Activated naive CD4-positive, alpha-beta T cell treated with anti-CD3 and anti-CD28 coated beads, Interleukin-2, amount 50 U/mL, for 72 hours (primary cell): ENCODE measurements around the gene SPEN. TPM values are rescaled to one million over a fixed set of nuclear protein-coding genes. Genes with fewer than 3 reads are reported as not detected.
"Not testable (repeated sequence)": the region's sequence is repeated elsewhere in the genome, so short reads cannot be mapped to it uniquely, and the experiment has no call there.

ENCODE experiments used
- ATAC-seq, 2 donors: fragments of 150-1000 bp; cut with Tn5 transposase; 2 replicates each; pipeline ENCODE4 v1.10.0; 2021; ENCODE audit warnings: mild to moderate bottlenecking in 2 of 2, moderate library complexity in 2 of 2
- DNase-seq, 2 donors: peaks; one replicate each; pipeline ENCODE4 v3.0.0; 2021 to 2022; ENCODE audit warnings: low spot score in 2 of 2
- H3K27ac Mint-ChIP-seq, 2 donors: one replicate each; pipeline ENCODE4 v1.8.0; 2022; ENCODE audit warnings: mild to moderate bottlenecking in 2 of 2, mixed read lengths in 2 of 2
- H3K36me3 Mint-ChIP-seq, 2 donors: one replicate each; pipeline ENCODE4 v1.8.0; 2022; ENCODE audit warnings: mixed read lengths in 2 of 2
- H3K9me3 Mint-ChIP-seq, 2 donors: one replicate each; pipeline ENCODE4 v1.8.0; 2022; ENCODE audit warnings: mixed read lengths in 2 of 2
- total RNA-seq, 2 donors: library from RNA; stranded (reverse); gene quantifications; one replicate each; pipeline ENCODE4 v1.2.3, GENCODE V29; 2022

The SPEN gene
- total RNA-seq, 2 donors from 2014 or later = 52.1 to 63.4 TPM

DNA sequence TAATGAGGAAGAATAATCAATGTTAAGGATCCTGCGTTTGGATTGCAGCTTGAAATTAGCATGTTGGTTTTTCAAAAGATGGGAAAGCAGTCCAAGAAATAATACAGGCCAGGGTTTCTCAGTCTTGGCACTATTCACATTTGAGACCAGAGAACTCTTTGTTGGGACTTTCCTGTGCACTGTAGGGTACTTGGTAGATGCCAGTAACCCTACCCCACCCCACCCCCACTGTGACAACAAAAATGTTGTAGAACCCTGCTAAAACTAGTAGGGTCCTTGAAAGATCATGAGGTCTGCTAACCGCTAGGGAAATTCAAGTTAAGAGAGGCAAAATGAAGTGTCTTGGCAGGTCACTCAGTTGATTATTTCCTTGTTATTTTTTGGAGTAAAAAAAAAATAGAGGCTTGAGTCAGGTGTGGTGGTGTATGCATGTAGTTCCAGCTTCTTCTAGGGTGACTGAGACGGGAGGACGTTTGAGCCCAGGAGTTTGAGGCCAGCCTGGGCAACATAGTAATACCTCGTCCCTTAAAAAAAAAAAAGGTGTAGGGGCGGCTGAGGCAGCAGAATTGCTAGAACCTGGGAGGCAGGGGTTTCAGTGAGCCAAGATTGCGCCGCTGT lies 53.3 kb downstream of the SPEN start:
- no peak for ATAC-seq
- DNase-seq = no peak
- Mint-ChIP-seq H3K27ac (no peak overlapping the region), H3K9me3 (no peaks in the 10 kb centered on the region), H3K36me3 (peaks cover 5 to 6% of the 10 kb centered on the region in 2 donors)

GRCh38 chr1:15902882-15903281 lies 55.4 kb downstream of the SPEN start:
- peaks cover 5 to 6% of the 10 kb centered on the region in 2 donors for H3K36me3 Mint-ChIP-seq
- no peak overlapping the region for H3K27ac Mint-ChIP-seq
- H3K9me3 Mint-ChIP-seq = no peaks in the 10 kb centered on the region
- no peak for ATAC-seq
- no peak for DNase-seq

- Mint-ChIP-seq H3K36me3 (peaks cover 0 to 16% of the 10 kb centered on the region in 2 donors), H3K9me3 (no peaks in the 10 kb centered on the region), H3K27ac (no peak overlapping the region)
- no peak for ATAC-seq
- DNase-seq = no peak
Measured at GRCh38 chr1:15908597-15908996, 61.1 kb downstream of the SPEN start.

GRCh38 chr1:15911141-15911540 lies 63.6 kb downstream of the SPEN start:
- no peak overlapping the region for H3K27ac Mint-ChIP-seq
- ATAC-seq (no peak), DNase-seq (no peak)
- no peaks in the 10 kb centered on the region for H3K9me3 Mint-ChIP-seq
- peaks cover 2 to 21% of the 10 kb centered on the region in 2 donors for H3K36me3 Mint-ChIP-seq

DNA sequence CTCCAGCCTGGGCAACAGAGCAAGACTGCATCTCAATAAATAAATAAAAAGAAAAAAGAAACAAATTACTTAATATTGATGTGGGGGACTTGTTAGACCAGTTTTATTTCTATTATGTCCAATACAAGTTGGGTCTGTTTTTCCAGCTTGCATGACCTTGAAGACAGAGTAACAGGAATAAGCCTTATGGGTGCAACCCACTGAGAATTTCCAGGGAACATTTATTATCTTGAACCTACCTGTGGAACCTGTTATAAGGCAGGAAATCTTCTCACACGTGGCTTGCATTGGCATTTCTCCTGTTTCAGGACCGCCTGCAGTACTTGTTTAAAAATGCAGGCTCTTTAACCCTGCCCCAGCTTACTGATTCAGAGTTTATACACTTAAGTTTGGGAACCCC lies 64.4 kb downstream of the SPEN start:
- Mint-ChIP-seq H3K9me3 (no peaks in the 10 kb centered on the region), H3K27ac (no peak overlapping the region), H3K36me3 (peaks cover 8 to 28% of the 10 kb centered on the region in 2 donors)
- no peak for DNase-seq
- ATAC-seq = no peak

DNA sequence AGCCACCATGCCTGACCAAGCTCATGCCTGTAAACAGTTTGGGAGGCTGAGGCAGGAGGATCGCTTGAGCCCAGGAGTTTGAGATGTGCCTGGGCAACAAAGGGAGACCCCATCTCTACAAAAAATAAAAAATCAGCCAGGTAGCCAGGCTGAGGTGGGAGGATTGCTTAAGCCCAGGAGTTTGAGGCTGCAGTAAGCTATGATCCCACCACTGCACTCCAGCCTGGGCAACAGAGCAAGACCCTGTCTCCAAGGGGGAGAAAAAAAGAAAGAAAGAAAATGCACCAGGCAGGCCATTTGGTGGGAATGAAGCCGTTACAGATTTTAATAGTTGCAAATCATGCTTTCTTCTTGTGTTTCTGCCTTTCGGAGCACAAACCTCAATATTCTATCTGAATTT lies 66.1 kb downstream of the SPEN start:
- not testable (repeated sequence) for ATAC-seq, H3K27ac Mint-ChIP-seq, DNase-seq, H3K9me3 Mint-ChIP-seq
- H3K36me3 Mint-ChIP-seq = peaks cover 8 to 28% of the 10 kb centered on the region in 2 donors

GRCh38 chr1:15915991-15916390 lies 68.5 kb downstream of the SPEN start:
- DNase-seq = no peak
- no peak for ATAC-seq
- Mint-ChIP-seq H3K36me3 (peaks cover 8 to 32% of the 10 kb centered on the region in 2 donors), H3K27ac (no peak overlapping the region), H3K9me3 (no peaks in the 10 kb centered on the region)

- H3K36me3 Mint-ChIP-seq = peaks cover 8 to 32% of the 10 kb centered on the region in 2 donors
- ATAC-seq = peak; percentile 26 to 33
- H3K9me3 Mint-ChIP-seq = no peaks in the 10 kb centered on the region
- H3K27ac Mint-ChIP-seq = peak overlapping the region in 1 of 2 donors; percentile 56
- DNase-seq = no peak
Measured at GRCh38 chr1:15916417-15916816, 68.9 kb downstream of the SPEN start.

- Mint-ChIP-seq H3K9me3 (no peaks in the 10 kb centered on the region), H3K36me3 (peaks cover 8 to 34% of the 10 kb centered on the region in 2 donors), H3K27ac (peak overlapping the region in 1 of 2 donors; percentile 56)
- ATAC-seq (no peak), DNase-seq (no peak)
Measured at GRCh38 chr1:15916916-15917315, 69.4 kb downstream of the SPEN start.

DNA sequence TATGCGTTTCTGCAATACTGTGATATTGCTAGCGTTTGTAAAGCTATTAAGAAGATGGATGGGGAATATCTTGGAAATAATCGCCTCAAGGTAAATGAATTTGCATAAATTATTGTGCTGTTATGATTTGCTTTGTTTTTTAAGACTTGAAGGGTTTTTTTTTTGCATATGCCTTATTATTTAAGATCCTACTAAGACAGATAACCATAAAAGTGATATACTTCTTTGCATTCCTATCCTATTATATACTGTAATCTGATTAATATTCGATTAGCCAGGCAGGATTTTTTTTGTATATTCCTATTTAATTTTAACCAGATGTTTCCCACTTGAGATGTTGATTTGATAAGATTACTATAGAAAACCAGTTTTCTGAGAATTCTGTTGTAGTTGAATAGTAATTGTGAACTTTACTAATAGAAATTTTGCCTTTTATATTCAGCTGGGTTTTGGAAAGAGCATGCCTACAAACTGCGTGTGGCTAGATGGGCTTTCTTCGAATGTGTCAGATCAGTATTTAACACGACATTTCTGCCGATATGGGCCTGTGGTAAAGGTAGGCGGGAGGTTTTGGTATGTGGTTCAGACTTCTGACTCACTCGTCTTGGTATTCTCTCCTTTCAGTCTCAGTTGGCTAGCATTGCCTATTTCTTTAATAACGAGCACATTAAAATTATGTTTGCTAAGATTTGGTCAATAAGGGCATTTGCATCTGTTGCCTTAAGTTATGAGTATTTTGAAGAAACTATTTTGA lies 71.6 kb downstream of the SPEN start:
- ATAC-seq = peak; percentile 100
- DNase-seq = peak; percentile 66 to 70
- no peaks in the 10 kb centered on the region for H3K9me3 Mint-ChIP-seq
- peak overlapping the region in 1 of 2 donors; percentile 39 for H3K27ac Mint-ChIP-seq
- H3K36me3 Mint-ChIP-seq = peaks cover 8 to 35% of the 10 kb centered on the region in 2 donors

GRCh38 chr1:15923241-15923640 lies 75.7 kb downstream of the SPEN start:
- DNase-seq = no peak
- ATAC-seq = no peak
- Mint-ChIP-seq H3K36me3 (peaks cover 5 to 28% of the 10 kb centered on the region in 2 donors), H3K9me3 (no peaks in the 10 kb centered on the region), H3K27ac (no peak overlapping the region)

GRCh38 chr1:15926448-15926847 lies 78.9 kb downstream of the SPEN start:
- H3K36me3 Mint-ChIP-seq = peaks cover 25 to 34% of the 10 kb centered on the region in 2 donors
- not testable (repeated sequence) for ATAC-seq, H3K27ac Mint-ChIP-seq, DNase-seq, H3K9me3 Mint-ChIP-seq

- peaks cover 27 to 30% of the 10 kb centered on the region in 2 donors for H3K36me3 Mint-ChIP-seq
- DNase-seq (no peak), ATAC-seq (no peak)
- no peaks in the 10 kb centered on the region for H3K9me3 Mint-ChIP-seq
- peak overlapping the region; percentile 22 to 48 for H3K27ac Mint-ChIP-seq
Measured at GRCh38 chr1:15928971-15929965, 81.8 kb downstream of the SPEN start.

GRCh38 chr1:15931401-15931800 lies 83.9 kb downstream of the SPEN start:
- Mint-ChIP-seq H3K36me3 (peaks cover 30 to 40% of the 10 kb centered on the region in 2 donors), H3K27ac (peak overlapping the region; percentile 19 to 92), H3K9me3 (no peaks in the 10 kb centered on the region)
- ATAC-seq (no peak), DNase-seq (no peak)

GRCh38 chr1:15931884-15932283 lies 84.4 kb downstream of the SPEN start:
- no peak for DNase-seq

GRCh38 chr1:15932612-15933011 lies 85.1 kb downstream of the SPEN start:
- peak overlapping the region; percentile 19 to 90 for H3K27ac Mint-ChIP-seq
- peaks cover 34 to 44% of the 10 kb centered on the region in 2 donors for H3K36me3 Mint-ChIP-seq
- H3K9me3 Mint-ChIP-seq = no peaks in the 10 kb centered on the region
- no peak for DNase-seq
- no peak for ATAC-seq

More at GRCh38 chr1:15931884-15932283, 84.4 kb downstream of the SPEN start:
- H3K36me3 Mint-ChIP-seq = peaks cover 30 to 40% of the 10 kb centered on the region in 2 donors
- no peaks in the 10 kb centered on the region for H3K9me3 Mint-ChIP-seq
- peak overlapping the region; percentile 19 to 84 for H3K27ac Mint-ChIP-seq
- no peak for ATAC-seq
